22Rv1 (cell line): ENCODE data around the gene DNASE1L2.

ENCODE experiments used
- ZFX ChIP-seq: fragments of 450-650 bp; IDR thresholded peaks from 2 replicates; pipeline ENCODE4 v1.6.1; 2017; ENCODE audit warnings: antibody characterized with exemption, borderline replicate concordance
- TF ChIP-seq, protein P1 (sequence below): fragments of 450-650 bp; IDR thresholded peaks from 2 replicates; pipeline ENCODE4 v1.5.1; 2017; ENCODE audit warnings: mild to moderate bottlenecking

DNA sequence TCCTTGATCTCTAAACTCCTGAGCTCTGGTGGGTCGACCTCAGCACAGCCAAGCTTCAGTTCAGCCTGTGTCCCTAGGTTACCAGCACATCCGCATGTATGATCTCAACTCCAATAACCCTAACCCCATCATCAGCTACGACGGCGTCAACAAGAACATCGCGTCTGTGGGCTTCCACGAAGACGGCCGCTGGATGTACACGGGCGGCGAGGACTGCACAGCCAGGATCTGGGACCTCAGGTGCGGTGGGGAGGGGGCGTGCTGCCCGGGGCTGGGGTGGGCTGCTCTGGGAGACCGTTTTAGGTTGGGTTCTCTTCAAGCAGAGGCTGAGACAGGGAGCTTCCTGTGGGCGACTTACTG, 29.8 kb upstream of the DNASE1L2 start:
- TF ChIP-seq, protein P1, sequence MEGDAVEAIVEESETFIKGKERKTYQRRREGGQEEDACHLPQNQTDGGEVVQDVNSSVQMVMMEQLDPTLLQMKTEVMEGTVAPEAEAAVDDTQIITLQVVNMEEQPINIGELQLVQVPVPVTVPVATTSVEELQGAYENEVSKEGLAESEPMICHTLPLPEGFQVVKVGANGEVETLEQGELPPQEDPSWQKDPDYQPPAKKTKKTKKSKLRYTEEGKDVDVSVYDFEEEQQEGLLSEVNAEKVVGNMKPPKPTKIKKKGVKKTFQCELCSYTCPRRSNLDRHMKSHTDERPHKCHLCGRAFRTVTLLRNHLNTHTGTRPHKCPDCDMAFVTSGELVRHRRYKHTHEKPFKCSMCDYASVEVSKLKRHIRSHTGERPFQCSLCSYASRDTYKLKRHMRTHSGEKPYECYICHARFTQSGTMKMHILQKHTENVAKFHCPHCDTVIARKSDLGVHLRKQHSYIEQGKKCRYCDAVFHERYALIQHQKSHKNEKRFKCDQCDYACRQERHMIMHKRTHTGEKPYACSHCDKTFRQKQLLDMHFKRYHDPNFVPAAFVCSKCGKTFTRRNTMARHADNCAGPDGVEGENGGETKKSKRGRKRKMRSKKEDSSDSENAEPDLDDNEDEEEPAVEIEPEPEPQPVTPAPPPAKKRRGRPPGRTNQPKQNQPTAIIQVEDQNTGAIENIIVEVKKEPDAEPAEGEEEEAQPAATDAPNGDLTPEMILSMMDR, result no peak
- no peak for TF ChIP-seq ZFX
